C4-2B (cell line): ENCODE data around the gene SNX33.
A peak's percentile ranks its signal among the peaks of the same experiment; 100 is the strongest.
"Not testable (repeated sequence)": the region's sequence is repeated elsewhere in the genome, so short reads cannot be mapped to it uniquely, and the experiment has no call there.

ENCODE experiments used
- H3K27ac ChIP-seq: fragments of 450-650 bp; 2 replicates; pipeline ENCODE4 v1.5.1; 2017
- CTCF ChIP-seq: fragments of 450-650 bp; conservative IDR thresholded peaks from 2 replicates; pipeline ENCODE4 v1.5.1; 2017; ENCODE audit warnings: mild to moderate bottlenecking
- ZFX ChIP-seq: fragments of 450-650 bp; IDR thresholded peaks from 2 replicates; pipeline ENCODE4 v1.6.1; 2017

The SNX33 gene

DNA sequence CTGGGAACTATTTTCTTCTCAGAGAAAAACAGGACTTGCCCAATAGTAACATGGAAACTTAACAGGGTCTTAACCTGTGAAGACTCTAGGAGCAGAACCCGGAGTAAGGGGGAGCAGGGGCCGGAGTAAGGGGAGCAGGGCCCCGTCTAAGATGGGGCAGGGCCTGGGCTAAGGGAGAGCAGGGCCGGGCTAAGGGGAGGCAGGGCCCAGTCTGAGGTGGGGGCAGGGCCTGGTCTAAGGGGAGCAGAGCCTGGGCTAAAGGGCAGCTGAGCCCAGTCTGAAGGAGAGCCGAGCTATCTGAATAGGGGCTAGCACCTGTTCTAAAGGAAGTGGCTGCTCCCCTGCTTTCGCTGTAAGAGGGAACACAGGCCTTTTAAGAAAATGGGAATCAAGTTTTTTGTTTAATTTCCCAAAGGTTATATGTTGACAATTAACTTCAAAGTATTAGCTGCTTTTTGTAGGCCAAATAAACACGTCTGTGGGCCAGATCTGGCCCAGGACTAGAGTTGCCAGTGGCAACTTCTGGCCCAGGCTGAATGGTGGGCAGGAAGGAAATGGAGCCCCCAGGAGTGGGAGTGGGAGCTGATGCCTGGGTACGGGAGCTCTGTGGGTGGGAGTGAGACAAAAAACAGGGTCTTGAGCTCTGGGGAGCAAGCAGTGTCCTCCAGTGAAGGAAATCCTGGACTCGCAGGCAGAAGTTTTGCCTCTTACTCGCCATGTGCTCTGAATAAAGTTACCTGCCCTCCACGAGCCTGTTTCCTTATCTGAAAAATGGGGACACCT lies 32.5 kb downstream of the SNX33 start:
- H3K27ac ChIP-seq, result no peak overlapping the region
- TF ChIP-seq CTCF, result no peak
- no peak for TF ChIP-seq ZFX

GRCh38 chr15:75682181-75683135 lies 34.7 kb downstream of the SNX33 start:
- no peak overlapping the region for H3K27ac ChIP-seq
- TF ChIP-seq CTCF, result no peak
- TF ChIP-seq ZFX, result no peak

DNA sequence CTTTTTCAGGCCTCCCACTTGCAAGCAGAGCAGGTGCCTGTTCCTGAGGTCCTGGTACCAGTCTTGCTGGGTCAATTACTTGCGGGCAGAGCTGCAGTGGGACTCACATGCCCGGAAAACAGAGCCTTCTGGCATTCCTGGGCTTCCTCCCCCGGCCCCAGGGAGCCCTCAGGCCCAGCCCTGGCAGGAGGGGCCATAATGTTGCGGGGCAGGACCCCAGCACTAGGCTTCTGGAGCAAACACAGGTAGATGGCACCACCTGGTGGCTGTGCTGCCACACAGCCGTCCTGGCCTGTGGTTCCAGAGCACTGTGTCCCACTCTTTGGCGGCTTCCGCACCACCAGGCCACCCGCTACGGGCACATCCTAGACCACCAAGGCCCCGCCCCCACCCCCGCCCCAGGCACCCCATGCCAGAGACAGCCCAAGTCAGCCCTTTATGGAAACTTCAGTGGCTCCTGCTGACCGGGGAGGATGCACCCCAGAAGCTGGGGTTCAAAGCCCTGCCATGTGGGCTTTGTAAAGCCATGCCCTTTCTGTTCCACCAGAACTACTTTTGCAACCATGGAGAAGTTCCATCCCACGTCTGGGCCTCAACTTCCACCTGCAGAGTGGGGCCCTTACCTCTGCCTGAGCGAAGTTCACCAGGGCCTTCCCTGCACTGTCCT lies 36.1 kb downstream of the SNX33 start:
- peak; percentile 85 for TF ChIP-seq CTCF
- not testable (repeated sequence) for H3K27ac ChIP-seq

GRCh38 chr15:75684648-75685047 lies 36.9 kb downstream of the SNX33 start:
- TF ChIP-seq CTCF, result no peak
- no peak for TF ChIP-seq ZFX
- no peak overlapping the region for H3K27ac ChIP-seq

- no peak overlapping the region for H3K27ac ChIP-seq
- no peak for TF ChIP-seq ZFX
- TF ChIP-seq CTCF, result no peak
These were observed 37.5 kb downstream of the SNX33 start for GRCh38 chr15:75685195-75685594.

GRCh38 chr15:75686212-75686642 lies 38.5 kb downstream of the SNX33 start:
- peak; percentile 77 for TF ChIP-seq CTCF
- not testable (repeated sequence) for H3K27ac ChIP-seq
